PFSK-1 (cell line): ENCODE measurements around the gene FAM3B.

Experiments
- FOXP2 ChIP-seq: optimal IDR thresholded peaks from 2 replicates; pipeline ENCODE3; 2011; ENCODE audit warnings: borderline replicate concordance, control low read depth, inconsistent platforms; ENCODE audit not compliant: insufficient read depth; ENCODE audit errors: extremely low read length, extremely low read depth
- POLR2AphosphoS5 ChIP-seq: IDR thresholded peaks from 2 replicates; pipeline ENCODE4 v1.6.1; 2012; ENCODE audit warnings: low read depth, mild to moderate bottlenecking, control low read depth, low read length, moderate library complexity
- SIN3A ChIP-seq: IDR thresholded peaks from 2 replicates; pipeline ENCODE4 v1.6.1; 2012; ENCODE audit warnings: mild to moderate bottlenecking, low read length, moderate library complexity, borderline replicate concordance; ENCODE audit not compliant: insufficient read depth
- TAF1 ChIP-seq: IDR thresholded peaks from 2 replicates; pipeline ENCODE4 v1.6.1; 2012; ENCODE audit warnings: low read length, control low read depth, borderline replicate concordance; ENCODE audit not compliant: insufficient read depth
- TF ChIP-seq, protein P1 (sequence below), 2 experiments: IDR thresholded peaks; 2 replicates each; pipeline versions ENCODE4 v1.6.1 to v1.8.0; 2011 to 2012; ENCODE audit warnings: low read depth in 2 of 2, low read length in 2 of 2, control low read depth in 1 of 2, inconsistent platforms in 1 of 2, mild to moderate bottlenecking in 1 of 2, moderate library complexity in 1 of 2; ENCODE audit not compliant: insufficient read depth in 1 of 2

FAM3B gene

DNA sequence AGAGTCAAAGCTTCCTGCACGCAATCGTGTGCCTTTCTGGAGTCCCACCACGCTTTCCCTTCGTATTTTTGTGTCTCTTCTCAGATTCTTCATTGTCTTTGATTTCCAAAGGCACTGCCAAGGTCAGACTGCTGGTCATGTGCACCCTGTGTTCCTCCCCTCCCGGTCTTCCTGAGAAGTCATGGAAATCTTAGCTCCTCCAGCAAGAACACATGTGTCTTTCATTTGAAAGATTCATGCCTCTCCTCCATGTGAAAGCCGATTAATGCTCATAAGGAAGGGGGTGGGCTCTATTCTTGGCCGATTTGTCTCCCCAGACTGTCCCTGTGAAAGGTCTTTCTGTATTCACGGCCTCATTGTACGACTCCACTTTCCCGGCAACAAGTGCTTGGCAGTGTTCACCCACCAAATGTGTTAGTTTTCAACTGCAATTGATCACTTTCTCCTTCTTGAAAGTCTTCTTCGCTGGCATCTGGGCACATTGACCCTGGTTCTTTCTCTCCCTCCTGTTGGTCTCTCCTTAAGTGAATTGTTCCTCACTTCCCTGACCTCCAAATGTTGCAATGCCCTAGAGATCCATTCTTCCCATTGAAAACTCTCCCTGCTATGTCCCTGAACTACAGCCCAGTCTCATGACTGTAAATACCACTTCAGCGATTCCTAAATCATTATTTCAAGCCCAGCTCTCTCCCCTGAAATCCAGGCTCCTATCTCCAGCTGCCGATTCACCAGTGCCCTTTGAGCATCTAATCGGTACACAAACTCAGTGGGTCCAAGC lies 70.6 kb downstream of the FAM3B start:
- TF ChIP-seq SIN3A = no peak
- no peak for TF ChIP-seq TAF1
- TF ChIP-seq, protein P1, sequence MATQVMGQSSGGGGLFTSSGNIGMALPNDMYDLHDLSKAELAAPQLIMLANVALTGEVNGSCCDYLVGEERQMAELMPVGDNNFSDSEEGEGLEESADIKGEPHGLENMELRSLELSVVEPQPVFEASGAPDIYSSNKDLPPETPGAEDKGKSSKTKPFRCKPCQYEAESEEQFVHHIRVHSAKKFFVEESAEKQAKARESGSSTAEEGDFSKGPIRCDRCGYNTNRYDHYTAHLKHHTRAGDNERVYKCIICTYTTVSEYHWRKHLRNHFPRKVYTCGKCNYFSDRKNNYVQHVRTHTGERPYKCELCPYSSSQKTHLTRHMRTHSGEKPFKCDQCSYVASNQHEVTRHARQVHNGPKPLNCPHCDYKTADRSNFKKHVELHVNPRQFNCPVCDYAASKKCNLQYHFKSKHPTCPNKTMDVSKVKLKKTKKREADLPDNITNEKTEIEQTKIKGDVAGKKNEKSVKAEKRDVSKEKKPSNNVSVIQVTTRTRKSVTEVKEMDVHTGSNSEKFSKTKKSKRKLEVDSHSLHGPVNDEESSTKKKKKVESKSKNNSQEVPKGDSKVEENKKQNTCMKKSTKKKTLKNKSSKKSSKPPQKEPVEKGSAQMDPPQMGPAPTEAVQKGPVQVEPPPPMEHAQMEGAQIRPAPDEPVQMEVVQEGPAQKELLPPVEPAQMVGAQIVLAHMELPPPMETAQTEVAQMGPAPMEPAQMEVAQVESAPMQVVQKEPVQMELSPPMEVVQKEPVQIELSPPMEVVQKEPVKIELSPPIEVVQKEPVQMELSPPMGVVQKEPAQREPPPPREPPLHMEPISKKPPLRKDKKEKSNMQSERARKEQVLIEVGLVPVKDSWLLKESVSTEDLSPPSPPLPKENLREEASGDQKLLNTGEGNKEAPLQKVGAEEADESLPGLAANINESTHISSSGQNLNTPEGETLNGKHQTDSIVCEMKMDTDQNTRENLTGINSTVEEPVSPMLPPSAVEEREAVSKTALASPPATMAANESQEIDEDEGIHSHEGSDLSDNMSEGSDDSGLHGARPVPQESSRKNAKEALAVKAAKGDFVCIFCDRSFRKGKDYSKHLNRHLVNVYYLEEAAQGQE (IDR thresholded peaks at IDR 0.05; ENCODE audit: insufficient read depth in 1 of 2, low read depth in 2 of 2, low read length in 2 of 2) = no peak
- no peak for TF ChIP-seq POLR2AphosphoS5
- no peak for TF ChIP-seq FOXP2

DNA sequence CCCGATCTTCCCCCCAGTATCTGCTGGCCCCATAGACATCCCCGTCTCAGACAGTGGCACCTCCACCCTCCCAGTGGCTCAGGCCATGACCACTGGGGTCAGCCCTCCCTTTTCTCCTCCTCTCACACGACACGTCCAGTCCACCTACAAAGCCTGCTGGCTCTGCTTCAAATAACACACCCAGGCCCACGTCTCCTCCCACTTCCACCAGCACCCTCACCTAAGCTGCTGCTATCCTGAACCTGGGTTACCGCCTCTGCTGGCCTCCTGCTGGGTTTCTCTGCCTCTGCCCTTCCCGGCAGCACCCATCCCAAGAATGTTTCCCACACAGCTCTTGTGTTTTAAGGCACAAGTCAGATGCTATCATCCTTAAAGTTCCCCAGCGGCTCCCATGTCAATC lies 71.2 kb downstream of the FAM3B start:
- TF ChIP-seq TAF1 (no peak), SIN3A (no peak), POLR2AphosphoS5 (no peak), FOXP2 (no peak)
- TF ChIP-seq, protein P1 (IDR thresholded peaks at IDR 0.05; ENCODE audit: insufficient read depth in 1 of 2, low read depth in 2 of 2, low read length in 2 of 2) = no peak

DNA sequence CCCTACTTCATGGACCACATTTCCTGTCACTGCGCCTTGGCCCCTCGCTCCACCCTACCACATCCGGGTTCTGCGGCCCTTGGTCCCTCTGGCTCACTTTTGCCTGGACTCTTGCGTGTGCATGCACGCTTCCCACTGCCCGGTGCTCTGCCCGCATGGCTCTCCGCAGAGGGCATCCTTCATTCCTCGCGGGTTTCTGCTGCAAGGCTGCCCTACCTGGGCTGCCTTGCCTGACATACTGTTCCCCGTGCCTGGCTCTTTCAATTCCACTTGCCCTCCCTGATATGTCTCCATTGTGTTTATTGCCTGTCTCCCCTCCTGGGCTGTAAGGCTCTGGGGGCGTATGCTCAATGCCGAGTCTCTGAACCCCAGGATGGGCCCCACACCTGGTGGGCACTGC lies 71.7 kb downstream of the FAM3B start:
- TF ChIP-seq TAF1 (no peak), SIN3A (no peak), FOXP2 (no peak), POLR2AphosphoS5 (no peak)
- TF ChIP-seq, protein P1 (IDR thresholded peaks at IDR 0.05; ENCODE audit: insufficient read depth in 1 of 2, low read depth in 2 of 2, low read length in 2 of 2) = no peak

DNA sequence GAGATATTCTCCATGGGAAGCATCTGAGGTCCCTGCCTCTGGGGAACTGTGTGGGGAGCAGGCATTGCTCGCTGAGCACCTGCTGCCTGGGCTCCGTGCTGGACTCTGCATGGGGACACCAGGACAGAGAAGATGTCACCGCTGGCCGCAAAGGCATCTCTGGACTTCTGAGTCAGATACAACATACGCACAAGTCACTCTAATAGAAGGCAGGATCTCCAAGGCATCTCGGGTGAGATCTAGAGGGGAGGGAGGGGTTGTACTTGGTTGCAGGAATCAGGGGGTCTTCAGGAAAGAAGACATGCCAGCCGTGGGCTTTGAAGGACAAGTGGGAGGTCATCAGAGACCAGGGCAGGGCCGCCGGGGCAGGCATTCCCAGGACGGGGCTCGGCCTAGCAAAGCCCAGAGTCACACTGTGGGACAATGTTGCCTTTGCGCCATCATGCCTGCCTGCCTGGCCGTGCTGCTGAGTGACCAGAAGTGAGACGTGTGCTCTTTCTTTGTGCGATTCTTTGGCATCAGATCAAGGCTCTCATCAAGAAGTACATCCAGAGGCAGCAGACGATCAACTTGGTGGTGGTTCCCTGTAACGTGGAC lies 73.5 kb downstream of the FAM3B start:
- TF ChIP-seq SIN3A (no peak), POLR2AphosphoS5 (no peak), TAF1 (no peak), FOXP2 (no peak)
- TF ChIP-seq, protein P1 (IDR thresholded peaks at IDR 0.05; ENCODE audit: insufficient read depth in 1 of 2, low read depth in 2 of 2, low read length in 2 of 2) = no peak
